Sigmoid colon (tissue), 4 donors: Measurements from ENCODE around the gene SLAMF7.

Experiments used
- CTCF ChIP-seq, 4 experiments: fragments of 450-650 bp in 3 of 4; fragments of 200-600 bp in 1 of 4; IDR thresholded peaks; one replicate each; pipeline ENCODE4 v1.5.1; 2016 to 2019; ENCODE audit warnings: antibody characterized with exemption in 4 of 4, mild to moderate bottlenecking in 3 of 4, moderate library complexity in 2 of 4
- POLR2A ChIP-seq, 2 donors: fragments of 450-650 bp; IDR thresholded peaks; one replicate each; pipeline ENCODE4 v1.6.1; 2016; ENCODE audit warnings: antibody characterized with exemption in 2 of 2, mild to moderate bottlenecking in 2 of 2, moderate library complexity in 2 of 2
- POLR2AphosphoS5 ChIP-seq, 4 donors: sonication (generic); formaldehyde crosslinking; IDR thresholded peaks; one replicate each; pipeline ENCODE4 v1.6.1; 2017; ENCODE audit warnings: antibody characterized with exemption in 4 of 4

- TF ChIP-seq CTCF (IDR thresholded peaks at IDR 0.05), result no peak
- TF ChIP-seq POLR2AphosphoS5 (IDR thresholded peaks at IDR 0.05), result no peak
- TF ChIP-seq POLR2A (IDR thresholded peaks at IDR 0.05), result no peak
Measured at GRCh38 chr1:160789702-160790611, 50.9 kb downstream of the SLAMF7 start.
